Caco-2 (cell line): ENCODE measurements around the gene CCDC120. TPM values are rescaled to one million over a fixed set of nuclear protein-coding genes. Genes with fewer than 3 reads are reported as not detected.

Source experiments
- BruUV-seq: library from RNA; stranded (reverse); fragments of 400-500 nt; replicated peaks from 2 replicates; lab custom pipeline; 2021; lab: Mats Ljungman, UMichigan
- CTCF ChIA-PET: fragments of 300-600 bp; sonication (Branson Sonifier 250); formaldehyde crosslinking; loops from one replicate; lab custom pipeline; 2022; ENCODE audit warnings: antibody characterized with exemption; lab: Charles Lee
- POLR2A ChIA-PET: fragments of 300-600 bp; sonication (Branson Sonifier 250); formaldehyde crosslinking; loops from one replicate; lab custom pipeline; 2022; ENCODE audit warnings: antibody characterized with exemption; lab: Charles Lee
- DNase-seq, 2 experiments: peaks; one replicate each; pipeline versions ENCODE4 v3.0.0 to v3.0.0-alpha.2; 2020 to 2022
- H3K27me3 ChIP-seq: replicated peaks from 2 replicates; pipeline ENCODE4 v1.6.0; 2011; ENCODE audit warnings: low read length; ENCODE audit not compliant: control insufficient read depth, insufficient read depth
- H3K36me3 ChIP-seq: 2 replicates; pipeline ENCODE4 v1.5.1; 2011; ENCODE audit warnings: low read length; ENCODE audit not compliant: control insufficient read depth, insufficient read depth
- H3K4me1 ChIP-seq: fragments of 250-450 bp; sonication (Bioruptor Pico); 2 replicates; pipeline ENCODE4 v1.5.1; 2020; ENCODE audit warnings: mild to moderate bottlenecking
- H3K4me3 ChIP-seq: 2 replicates; pipeline ENCODE4 v1.5.1; 2011; ENCODE audit warnings: low read depth, mild to moderate bottlenecking, control low read depth, low read length
- H3K9me3 ChIP-seq: fragments of 250-450 bp; sonication (Bioruptor Pico); 2 replicates; pipeline ENCODE4 v1.5.1; 2020; ENCODE audit warnings: mild to moderate bottlenecking, moderate library complexity
- H3K27ac Mint-ChIP-seq: one replicate; pipeline ENCODE4 v1.8.0; 2022; ENCODE audit warnings: mixed read lengths; ENCODE audit not compliant: unreplicated experiment
- H3K27me3 Mint-ChIP-seq: one replicate; pipeline ENCODE4 v1.8.0; 2022; ENCODE audit warnings: mixed read lengths; ENCODE audit not compliant: insufficient read depth, unreplicated experiment
- H3K36me3 Mint-ChIP-seq: one replicate; pipeline ENCODE4 v1.8.0; 2022; ENCODE audit warnings: mild to moderate bottlenecking, mixed read lengths; ENCODE audit not compliant: insufficient read depth, unreplicated experiment
- H3K4me1 Mint-ChIP-seq: one replicate; pipeline ENCODE4 v1.8.0; 2022; ENCODE audit warnings: low read depth, mixed read lengths; ENCODE audit not compliant: unreplicated experiment
- H3K4me3 Mint-ChIP-seq: one replicate; pipeline ENCODE4 v1.8.0; 2022; ENCODE audit warnings: mild to moderate bottlenecking, moderate library complexity, mixed read lengths; ENCODE audit not compliant: unreplicated experiment
- H3K9me3 Mint-ChIP-seq: one replicate; pipeline ENCODE4 v1.8.0; 2022; ENCODE audit warnings: mixed read lengths; ENCODE audit not compliant: unreplicated experiment
- CTCF ChIP-seq, 2 experiments: fragments of 200-600 bp in 1 of 2; IDR thresholded peaks; 1 replicate in 1 of 2; 2 replicates in 1 of 2; pipeline versions ENCODE4 v1.5.1 to v1.8.0; 2011 to 2022; ENCODE audit warnings: antibody characterized with exemption in 1 of 2, control low read depth in 1 of 2, inconsistent platforms in 1 of 2, low read depth in 1 of 2, low read length in 1 of 2, mild to moderate bottlenecking in 1 of 2, moderate library complexity in 1 of 2; ENCODE audit not compliant: insufficient read depth in 1 of 2, severe bottlenecking in 1 of 2, unreplicated experiment in 1 of 2
- intact Hi-C: fragments of 100-400 bp; cut with micrococcal nuclease; formaldehyde crosslinking; loops from one replicate; pipeline ENCODE4 v1.10.0; 2022; ENCODE audit not compliant: unreplicated experiment
- total RNA-seq: library from RNA; stranded (reverse); gene quantifications from 2 replicates; pipeline ENCODE4 v1.2.3, GENCODE V29; 2022

CCDC120 gene
- total RNA-seq, 1 experiment from 2014 or later: 16.7 TPM

- POLR2A ChIA-PET: no interaction called here
- BruUV-seq: no TSS peak
- intact Hi-C loops: no loop called here
Observed at GRCh38 chrX:49059681-49060085, 884 bp downstream of the CCDC120 start.

DNA sequence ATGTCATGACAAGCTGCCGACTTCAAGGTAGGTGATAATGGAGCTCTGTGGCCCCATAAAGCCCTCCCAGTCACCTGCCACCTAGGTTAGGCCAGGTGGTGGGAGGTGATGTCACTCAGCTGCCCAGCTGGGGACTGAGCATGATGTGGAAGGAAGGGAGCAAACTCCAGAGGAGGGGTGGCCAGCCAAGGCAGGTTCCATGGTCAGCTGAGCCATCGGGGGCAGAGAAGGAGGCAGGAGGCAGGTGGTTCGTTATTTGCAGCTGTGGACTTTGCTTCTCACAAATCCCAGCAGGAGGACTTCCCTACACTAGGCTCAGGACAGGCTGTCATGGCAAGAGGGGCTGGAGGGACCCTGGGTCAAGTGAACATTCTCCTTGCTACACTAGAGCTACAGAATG lies 2.1 kb downstream of the CCDC120 start:
- no peaks in the 10 kb centered on the region for H3K27me3 Mint-ChIP-seq
- CTCF ChIA-PET: no interaction called here
- Histone ChIP-seq H3K9me3 (no peaks in the 10 kb centered on the region), H3K4me1 (no peaks in the 10 kb centered on the region), H3K27me3 (no peaks in the 10 kb centered on the region), H3K4me3 (no peak overlapping the region), H3K36me3 (no peaks in the 10 kb centered on the region; the same call in 1 of the 2 replicates)
- intact Hi-C loops: no loop called here
- POLR2A ChIA-PET: no interaction called here
- TF ChIP-seq CTCF (IDR thresholded peaks at IDR 0.05; ENCODE audit: insufficient read depth in 1 of 2, low read depth in 1 of 2, low read length in 1 of 2, severe bottlenecking in 1 of 2, unreplicated experiment in 1 of 2): no peak
- no TSS peak for BruUV-seq
- H3K36me3 Mint-ChIP-seq: peaks cover 17% of the 10 kb centered on the region
- H3K4me1 Mint-ChIP-seq: no peaks in the 10 kb centered on the region
- H3K27ac Mint-ChIP-seq: no peak overlapping the region
- DNase-seq: no peak
- H3K9me3 Mint-ChIP-seq: no peaks in the 10 kb centered on the region
- no peak overlapping the region for H3K4me3 Mint-ChIP-seq

More at GRCh38 chrX:49059681-49060085, 884 bp downstream of the CCDC120 start:
- Histone ChIP-seq H3K36me3 (no peaks in the 10 kb centered on the region; the same call in 1 of the 2 replicates), H3K4me1 (no peaks in the 10 kb centered on the region), H3K9me3 (no peaks in the 10 kb centered on the region), H3K27me3 (no peaks in the 10 kb centered on the region), H3K4me3 (peak overlapping the region; percentile 54)
- H3K27ac Mint-ChIP-seq: peak overlapping the region; percentile 66
- H3K9me3 Mint-ChIP-seq: no peaks in the 10 kb centered on the region
- peaks cover 17% of the 10 kb centered on the region for H3K36me3 Mint-ChIP-seq
- no peaks in the 10 kb centered on the region for H3K27me3 Mint-ChIP-seq
- peak overlapping the region; percentile 84 for H3K4me3 Mint-ChIP-seq
- CTCF ChIA-PET: interaction anchor here (1.1 kb wide), 1 partner anchor 16 kb away, joined by 4 read pairs; no protein-coding TSS in a partner anchor
- DNase-seq: peak; percentile 52 to 57
- no peak for TF ChIP-seq CTCF (IDR thresholded peaks at IDR 0.05; ENCODE audit: insufficient read depth in 1 of 2, low read depth in 1 of 2, low read length in 1 of 2, severe bottlenecking in 1 of 2, unreplicated experiment in 1 of 2)
- H3K4me1 Mint-ChIP-seq: peaks cover 7% of the 10 kb centered on the region

DNA sequence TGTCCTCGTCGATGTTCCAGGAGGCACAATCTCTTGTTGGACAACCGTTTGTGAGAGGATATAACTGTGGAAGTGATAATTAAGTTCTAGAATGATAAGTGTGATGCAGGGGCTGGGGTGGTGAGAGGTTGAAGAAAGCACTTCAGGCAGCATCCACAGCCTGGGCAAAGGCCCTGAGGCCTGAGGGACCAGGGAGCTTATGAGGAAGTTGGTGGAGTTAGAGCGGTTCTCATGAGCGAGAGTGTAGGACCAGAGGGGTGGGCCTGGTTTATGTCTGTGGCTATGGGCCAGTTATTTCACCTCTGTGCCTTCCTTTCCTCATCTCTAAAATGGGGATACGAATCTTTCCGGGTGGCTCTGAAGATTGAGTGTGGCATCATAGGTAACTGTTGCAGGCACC lies 2.7 kb downstream of the CCDC120 start:
- BruUV-seq: no TSS peak
- no peaks in the 10 kb centered on the region for H3K4me1 ChIP-seq
- no peaks in the 10 kb centered on the region for H3K27me3 ChIP-seq
- ChIA-PET CTCF (no interaction called here), POLR2A (no interaction called here)
- intact Hi-C loops: no loop called here
- no peak overlapping the region for H3K4me3 Mint-ChIP-seq
- H3K27ac Mint-ChIP-seq: no peak overlapping the region
- H3K4me3 ChIP-seq: no peak overlapping the region
- H3K9me3 Mint-ChIP-seq: no peaks in the 10 kb centered on the region
- TF ChIP-seq CTCF (IDR thresholded peaks at IDR 0.05; ENCODE audit: insufficient read depth in 1 of 2, low read depth in 1 of 2, low read length in 1 of 2, severe bottlenecking in 1 of 2, unreplicated experiment in 1 of 2): no peak
- no peak for DNase-seq
- H3K27me3 Mint-ChIP-seq: no peaks in the 10 kb centered on the region
- H3K36me3 Mint-ChIP-seq: peaks cover 17% of the 10 kb centered on the region
- H3K36me3 ChIP-seq: no peaks in the 10 kb centered on the region; the same call in 1 of the 2 replicates
- H3K9me3 ChIP-seq: no peaks in the 10 kb centered on the region
- no peaks in the 10 kb centered on the region for H3K4me1 Mint-ChIP-seq
